Heart right ventricle (tissue), 16 donors: ENCODE measurements around the gene KLK12. TPM values are rescaled to one million over a fixed set of nuclear protein-coding genes. Genes with fewer than 3 reads are reported as not detected.

Experiments used
- ATAC-seq, 8 donors: fragments of 200-7000 bp; cut with Tn5 transposase; one replicate each; pipeline ENCODE4 v1.9.1; 2020; ENCODE audit warnings: mild to moderate bottlenecking in 8 of 8, moderate library complexity in 8 of 8, moderate number of reproducible peaks in 1 of 8
- DNase-seq, 2 donors: peaks; one replicate each; pipeline ENCODE4 v3.0.0-alpha.2; 2020
- H3K27ac ChIP-seq, 10 donors: fragments of 200-600 bp; sonication (generic) in 2 of 10; one replicate each; pipeline versions ENCODE4 v1.5.0 to v1.8.0; 2020 to 2022; ENCODE audit warnings: mild to moderate bottlenecking in 3 of 10
- H3K27me3 ChIP-seq, 7 donors: fragments of 200-600 bp; one replicate each; pipeline ENCODE4 v1.8.0; 2021 to 2022; ENCODE audit warnings: mild to moderate bottlenecking in 2 of 7
- H3K36me3 ChIP-seq, 9 donors: fragments of 200-600 bp; sonication (generic) in 1 of 9; one replicate each; pipeline versions ENCODE4 v1.5.0 to v1.8.0; 2020 to 2022; ENCODE audit warnings: mild to moderate bottlenecking in 2 of 9
- H3K4me1 ChIP-seq, 9 donors: fragments of 200-600 bp; sonication (generic) in 1 of 9; one replicate each; pipeline versions ENCODE4 v1.5.0 to v1.8.0; 2020 to 2022; ENCODE audit warnings: mild to moderate bottlenecking in 4 of 9
- H3K4me3 ChIP-seq, 10 donors: fragments of 200-600 bp; sonication (generic) in 2 of 10; one replicate each; pipeline versions ENCODE4 v1.5.0 to v1.8.0; 2020 to 2022; ENCODE audit warnings: mild to moderate bottlenecking in 7 of 10, moderate library complexity in 2 of 10
- H3K9me3 ChIP-seq, 11 donors: fragments of 200-600 bp in 10 of 11; sonication (generic) in 2 of 11; one replicate each; pipeline versions ENCODE4 v1.5.0 to v1.8.0; 2013 to 2022; ENCODE audit warnings: mild to moderate bottlenecking in 2 of 11, control low read depth in 1 of 11, moderate library complexity in 1 of 11
- WGBS, 2 donors: extraction: QIAGEN DNeasy Blood & Tissue Kit; methylation state at CpG; one replicate each; pipeline ENCODE4 v1.1.7; 2013; ENCODE audit warnings: inconsistent platforms in 1 of 2; 5-methylcytosine and 5-hydroxymethylcytosine counted together
- intact Hi-C, 10 donors: fragments of 100-400 bp; cut with DNase I; formaldehyde crosslinking; loops; one replicate each; pipeline versions ENCODE4 v1.11.1 to v1.14.2; 2022
- polyA plus RNA-seq, 2 donors: library from polyadenylated mRNA; stranded (reverse); fragments of 200-250 nt; gene quantifications; one replicate each; pipeline ENCODE4 v1.2.3, GENCODE V29; 2013
- total RNA-seq, 10 donors: library from RNA; stranded (reverse); fragmentation: NEBNext Ultra II Directional in 3 of 10; extraction: Animal tissue kit (Norgen Biotek cat#: 25700) in 3 of 10; gene quantifications; one replicate each; pipeline versions ENCODE4 v1.2.1 to v1.2.4, GENCODE V29; 2021 to 2023
- TF ChIP-seq, protein P1 (sequence below), 9 donors: fragments of 200-600 bp; sonication (generic) in 2 of 9; IDR thresholded peaks; one replicate each; pipeline versions ENCODE4 v1.5.0 to v1.8.0; 2021 to 2022; ENCODE audit warnings: antibody characterized with exemption in 9 of 9, mild to moderate bottlenecking in 5 of 9, moderate library complexity in 1 of 9
- donor health status: Arrhythmogenic right ventricular cardiomyopathy.
- donor health status: ischemic (EF 13 %, LVEDD 7.1; RV severe dilation, severe dysfunction).
- donor health status: healthy with polysubstance abuse.
- donor health status: DM: no; HTN: yes; CAD: no.
- donor health status: DM: no; HTN: no; CAD: no.
- donor health status: ischemic (EF 25% LVEDD 6.9; RV normal size, moderate dysfunction).
- donor health status: ischemic (EF 25% LVEDD 5.7; RV mildly dilated, moderate dysfunction).
- donor health status: healthy.
- donor health status: DM: yes; HTN: yes; CAD: no.
- donor health status: Ischemic cardiomyopathy.
- donor health status: ischemic (EF 35%, LVEDD 5.7; RV mildly dilated, moderate dysfunction).
- donor health status: nonischemic (EF 11% LVEDD 7.7; RV severe dilation, severe dysfunction).
- donor health status: DM: yes; HTN: yes; CAD: no.
- donor health status: PGD.
- donor health status: ischemic (EF 29% LVEDD 5.4; RV normal size, mild dysfunction).
- donor health status: nonischemic (EF 23%, LVEDD 6.1; RV moderate dilation, normal function).

Gene KLK12
- total and polyA plus RNA-seq, 12 donors, result not detected

DNA sequence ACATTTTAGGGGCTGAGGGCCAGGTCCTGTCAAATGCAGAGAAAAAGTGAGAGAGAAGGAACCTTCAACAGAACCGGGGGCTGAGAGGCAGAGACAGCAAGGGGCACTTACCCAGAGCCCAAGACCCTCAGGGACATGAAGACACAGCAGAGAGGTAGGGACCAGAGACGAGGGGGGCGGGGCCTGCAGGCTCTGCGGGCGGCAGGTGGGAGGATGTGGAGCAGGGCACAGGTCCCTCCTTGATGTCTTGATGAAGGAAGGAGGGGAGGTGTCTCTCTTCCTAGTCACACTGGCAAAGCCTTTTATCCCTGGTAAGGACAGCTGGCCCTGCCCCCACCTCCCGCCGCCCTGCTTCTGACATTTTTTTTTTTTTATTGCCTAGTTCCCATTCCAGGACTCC lies 47.8 kb upstream of the KLK12 start, which contains the start of gene KLK14:
Gene KLK14 (minus strand): TSS at position 277 of the 400 bp plus-strand sequence. CDS start 273 bp downstream, at position 4.
- H3K4me3 ChIP-seq, result no peak within 1 kb of the TSS
- WGBS, 2 donors, result 34 to 42% methylated on average over 7 of the region's 7 CpGs
- intact Hi-C loops, result loop anchor here in 1 of 10 donors (5.0 kb wide), 1 partner anchor 55 kb away; the partner anchor contains the start of gene KLK11
- ATAC-seq (no peak), DNase-seq (no peak)
- no peak within 1 kb of the TSS for H3K27ac ChIP-seq
- no peaks in the 10 kb centered on the region for H3K36me3 ChIP-seq
- TF ChIP-seq, protein P1, sequence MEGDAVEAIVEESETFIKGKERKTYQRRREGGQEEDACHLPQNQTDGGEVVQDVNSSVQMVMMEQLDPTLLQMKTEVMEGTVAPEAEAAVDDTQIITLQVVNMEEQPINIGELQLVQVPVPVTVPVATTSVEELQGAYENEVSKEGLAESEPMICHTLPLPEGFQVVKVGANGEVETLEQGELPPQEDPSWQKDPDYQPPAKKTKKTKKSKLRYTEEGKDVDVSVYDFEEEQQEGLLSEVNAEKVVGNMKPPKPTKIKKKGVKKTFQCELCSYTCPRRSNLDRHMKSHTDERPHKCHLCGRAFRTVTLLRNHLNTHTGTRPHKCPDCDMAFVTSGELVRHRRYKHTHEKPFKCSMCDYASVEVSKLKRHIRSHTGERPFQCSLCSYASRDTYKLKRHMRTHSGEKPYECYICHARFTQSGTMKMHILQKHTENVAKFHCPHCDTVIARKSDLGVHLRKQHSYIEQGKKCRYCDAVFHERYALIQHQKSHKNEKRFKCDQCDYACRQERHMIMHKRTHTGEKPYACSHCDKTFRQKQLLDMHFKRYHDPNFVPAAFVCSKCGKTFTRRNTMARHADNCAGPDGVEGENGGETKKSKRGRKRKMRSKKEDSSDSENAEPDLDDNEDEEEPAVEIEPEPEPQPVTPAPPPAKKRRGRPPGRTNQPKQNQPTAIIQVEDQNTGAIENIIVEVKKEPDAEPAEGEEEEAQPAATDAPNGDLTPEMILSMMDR (IDR thresholded peaks at IDR 0.05), result no peak
- no peaks in the 10 kb centered on the region for H3K9me3 ChIP-seq
- H3K4me1 ChIP-seq, result peaks cover 0 to 7% (median 3%) of the 10 kb centered on the region in 9 donors
- H3K27me3 ChIP-seq, result peaks cover 0 to 4% (median 0%) of the 10 kb centered on the region in 7 donors

DNA sequence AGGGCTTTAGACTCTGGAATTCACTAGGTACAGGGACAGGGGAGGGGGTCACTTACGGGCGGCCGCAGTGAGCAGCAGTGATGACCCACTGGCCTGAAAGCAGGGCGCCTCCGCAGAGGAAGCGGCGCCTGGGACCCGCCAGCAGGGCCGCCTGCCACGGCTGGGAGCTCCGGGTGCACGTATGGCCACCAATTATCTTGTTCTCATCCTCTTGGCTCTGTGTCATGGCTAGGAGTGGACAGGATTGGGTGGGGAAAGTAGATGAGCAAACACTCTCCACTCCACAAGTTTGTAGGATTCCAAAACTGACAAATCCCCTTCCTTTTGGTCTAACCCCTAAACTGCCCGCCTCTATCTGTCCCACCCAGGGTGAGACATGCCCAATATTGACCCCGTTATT lies 46.7 kb upstream of the KLK12 start:
- TF ChIP-seq, protein P1 (IDR thresholded peaks at IDR 0.05), result no peak
- DNase-seq (no peak), ATAC-seq (no peak)
- intact Hi-C loops, result loop anchor here in 1 of 10 donors (5.0 kb wide), 1 partner anchor 54 kb away; the partner anchor contains the start of gene KLK11
- Histone ChIP-seq H3K4me1 (peaks cover 0 to 7% (median 3%) of the 10 kb centered on the region in 9 donors), H3K27me3 (peaks cover 0 to 7% (median 0%) of the 10 kb centered on the region in 7 donors), H3K4me3 (no peak overlapping the region), H3K36me3 (no peaks in the 10 kb centered on the region), H3K27ac (no peak overlapping the region), H3K9me3 (no peaks in the 10 kb centered on the region)
- WGBS, 2 donors, result 76 to 88% methylated on average over 14 of the region's 14 CpGs

DNA sequence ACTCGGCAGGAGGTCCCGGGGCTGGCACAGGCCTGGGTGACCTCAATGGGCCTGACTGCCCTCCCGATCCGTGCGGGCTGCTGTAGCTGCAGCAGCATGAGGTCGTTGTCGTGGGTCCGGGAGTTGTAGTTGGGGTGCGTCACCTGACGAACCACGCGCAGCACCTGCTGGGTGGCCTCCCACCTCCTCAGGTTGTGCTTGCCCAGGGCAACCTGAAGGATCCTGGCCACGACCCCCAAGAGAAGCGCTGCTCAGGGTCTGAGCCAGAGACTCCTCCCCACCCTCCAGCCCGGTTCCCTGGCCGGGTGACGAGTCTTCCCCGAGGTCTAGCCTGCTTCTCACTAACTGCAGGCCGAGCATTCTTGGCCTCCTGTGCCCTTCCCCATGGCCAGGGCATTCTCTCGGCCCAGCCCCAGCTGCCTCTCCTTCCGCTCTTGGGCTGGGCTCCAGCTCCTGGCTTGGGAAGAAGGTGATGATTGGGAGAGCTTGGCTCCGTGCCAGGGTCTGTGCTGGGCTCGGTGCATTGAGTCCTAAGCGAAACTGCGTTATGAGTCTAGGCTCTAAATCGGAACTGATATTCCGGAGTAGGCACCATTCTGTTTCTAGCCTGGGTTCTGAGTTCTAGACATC lies 44.8 kb upstream of the KLK12 start:
- intact Hi-C loops, result loop anchor here in 2 of 10 donors (5.0 to 10.0 kb wide), 2 partner anchors 52 to 1245 kb away; partner anchors contain the start of gene KLK11 (in 1 of the 2)
- Histone ChIP-seq H3K27me3 (peaks cover 0 to 7% (median 0%) of the 10 kb centered on the region in 7 donors), H3K4me1 (peaks cover 0 to 7% (median 3%) of the 10 kb centered on the region in 9 donors), H3K4me3 (no peak overlapping the region), H3K9me3 (peaks cover 0 to 2% (median 0%) of the 10 kb centered on the region in 11 donors), H3K36me3 (no peaks in the 10 kb centered on the region), H3K27ac (peak overlapping the region in 1 of 10 donors; percentile 45)
- TF ChIP-seq, protein P1 (IDR thresholded peaks at IDR 0.05), result no peak
- peak; percentile 57 to 77 for DNase-seq
- 61 to 66% methylated on average over 27 of the region's 27 CpGs for WGBS, 2 donors
- ATAC-seq, result peak; percentile 57 to 91 (median 82)

DNA sequence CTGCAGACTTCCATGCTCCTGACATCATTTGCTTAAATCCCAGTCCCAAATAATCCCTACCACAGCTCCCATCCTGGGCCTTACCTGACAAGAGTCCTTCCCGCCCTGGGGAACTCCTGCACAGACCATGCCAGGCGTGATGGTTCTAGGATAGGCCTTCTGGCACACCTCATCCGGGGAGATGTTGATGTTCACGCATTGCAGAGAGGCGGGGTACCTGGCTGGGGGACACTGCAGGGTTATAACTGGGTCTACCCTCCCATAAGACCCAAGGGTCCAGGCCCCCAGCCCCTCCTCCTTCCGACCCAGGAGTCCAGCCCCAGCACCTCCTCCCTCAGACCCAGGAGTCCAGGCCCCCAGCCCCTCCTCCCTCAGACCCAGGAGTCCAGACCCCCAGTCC lies 43.9 kb upstream of the KLK12 start:
- Histone ChIP-seq H3K4me3 (no peak overlapping the region), H3K27ac (no peak overlapping the region), H3K9me3 (peaks cover 0 to 11% (median 4%) of the 10 kb centered on the region in 11 donors), H3K36me3 (no peaks in the 10 kb centered on the region), H3K4me1 (peaks cover 0 to 7% (median 3%) of the 10 kb centered on the region in 9 donors), H3K27me3 (peaks cover 0 to 11% (median 0%) of the 10 kb centered on the region in 7 donors)
- ATAC-seq, result peak in 1 of 8 donors; percentile 13
- intact Hi-C loops, result loop anchor here in 1 of 10 donors (10.0 kb wide), 1 partner anchor 1244 kb away; no protein-coding TSS in a partner anchor
- TF ChIP-seq, protein P1 (IDR thresholded peaks at IDR 0.05), result no peak
- DNase-seq, result no peak
- WGBS, 2 donors, result 93 to 94% methylated on average over 6 of the region's 6 CpGs
